ENCODE results near the gene TNMD. TPM values are rescaled to one million over a fixed set of nuclear protein-coding genes. Genes with fewer than 3 reads are reported as not detected.

Gene TNMD
- total RNA-seq, 1 donor from 2014 or later: 0.29 TPM

DNA sequence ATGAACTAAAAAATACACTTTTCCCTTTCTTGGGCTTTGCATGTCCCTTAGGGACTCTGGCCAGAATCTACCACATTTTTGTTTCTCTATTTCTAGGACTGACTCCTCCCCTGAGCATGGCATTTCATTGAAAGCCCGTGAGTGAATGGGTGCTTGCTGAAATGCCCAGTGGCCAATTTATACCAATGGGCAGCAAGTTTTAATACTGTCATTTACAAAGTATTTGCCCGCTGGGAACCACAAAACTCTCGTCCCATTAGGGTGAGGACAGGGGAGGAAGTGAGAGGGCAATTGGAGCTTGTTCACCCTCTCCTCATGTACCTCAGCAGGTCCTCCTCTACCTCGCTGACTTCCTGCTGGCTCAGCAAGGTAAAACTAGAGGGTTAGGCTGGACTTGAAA lies 60.4 kb downstream of the TNMD start:
- TF ChIP-seq, protein P1, sequence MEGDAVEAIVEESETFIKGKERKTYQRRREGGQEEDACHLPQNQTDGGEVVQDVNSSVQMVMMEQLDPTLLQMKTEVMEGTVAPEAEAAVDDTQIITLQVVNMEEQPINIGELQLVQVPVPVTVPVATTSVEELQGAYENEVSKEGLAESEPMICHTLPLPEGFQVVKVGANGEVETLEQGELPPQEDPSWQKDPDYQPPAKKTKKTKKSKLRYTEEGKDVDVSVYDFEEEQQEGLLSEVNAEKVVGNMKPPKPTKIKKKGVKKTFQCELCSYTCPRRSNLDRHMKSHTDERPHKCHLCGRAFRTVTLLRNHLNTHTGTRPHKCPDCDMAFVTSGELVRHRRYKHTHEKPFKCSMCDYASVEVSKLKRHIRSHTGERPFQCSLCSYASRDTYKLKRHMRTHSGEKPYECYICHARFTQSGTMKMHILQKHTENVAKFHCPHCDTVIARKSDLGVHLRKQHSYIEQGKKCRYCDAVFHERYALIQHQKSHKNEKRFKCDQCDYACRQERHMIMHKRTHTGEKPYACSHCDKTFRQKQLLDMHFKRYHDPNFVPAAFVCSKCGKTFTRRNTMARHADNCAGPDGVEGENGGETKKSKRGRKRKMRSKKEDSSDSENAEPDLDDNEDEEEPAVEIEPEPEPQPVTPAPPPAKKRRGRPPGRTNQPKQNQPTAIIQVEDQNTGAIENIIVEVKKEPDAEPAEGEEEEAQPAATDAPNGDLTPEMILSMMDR (IDR thresholded peaks at IDR 0.05; ENCODE audit: unreplicated experiment): no peak
- peak overlapping the region; percentile 51 for H3K4me3 Mint-ChIP-seq
- no peaks in the 10 kb centered on the region for H3K36me3 Mint-ChIP-seq
- H3K27me3 Mint-ChIP-seq (ENCODE audit: low read depth): no peaks in the 10 kb centered on the region
- peaks cover 67% of the 10 kb centered on the region for H3K4me1 Mint-ChIP-seq
- H3K27ac Mint-ChIP-seq: peak overlapping the region; percentile 77
- peaks cover 17% of the 10 kb centered on the region for H3K9me3 Mint-ChIP-seq
- no peak for DNase-seq (ENCODE audit: low spot score in 2 of 2, unreplicated experiment in 2 of 2)

DNA sequence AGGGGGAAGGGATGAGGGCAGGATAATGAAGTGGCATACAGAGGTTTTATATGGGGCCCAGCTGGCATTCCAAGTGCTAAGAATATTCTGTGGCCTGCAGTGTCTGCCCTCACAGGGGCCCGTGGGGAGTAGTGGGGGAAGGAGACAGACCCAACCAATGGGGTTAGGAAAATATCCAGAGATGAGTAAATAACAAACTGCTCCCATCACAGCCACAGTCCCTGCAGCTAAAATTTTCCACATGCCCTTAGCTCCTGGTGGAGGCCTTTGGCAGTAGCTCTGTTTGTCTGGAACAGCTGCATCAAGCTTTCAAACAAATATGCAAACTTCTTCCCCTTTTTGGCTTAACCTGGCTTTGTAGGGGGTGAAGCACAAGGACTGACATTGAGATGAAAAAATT lies 62.4 kb downstream of the TNMD start:
- Mint-ChIP-seq H3K4me3 (no peak overlapping the region), H3K4me1 (peaks cover 59% of the 10 kb centered on the region), H3K27ac (no peak overlapping the region), H3K27me3 (ENCODE audit: low read depth) (no peaks in the 10 kb centered on the region), H3K36me3 (no peaks in the 10 kb centered on the region), H3K9me3 (peaks cover 20% of the 10 kb centered on the region)
- TF ChIP-seq, protein P1 (IDR thresholded peaks at IDR 0.05; ENCODE audit: unreplicated experiment): no peak
- no peak for DNase-seq (ENCODE audit: low spot score in 2 of 2, unreplicated experiment in 2 of 2)

DNA sequence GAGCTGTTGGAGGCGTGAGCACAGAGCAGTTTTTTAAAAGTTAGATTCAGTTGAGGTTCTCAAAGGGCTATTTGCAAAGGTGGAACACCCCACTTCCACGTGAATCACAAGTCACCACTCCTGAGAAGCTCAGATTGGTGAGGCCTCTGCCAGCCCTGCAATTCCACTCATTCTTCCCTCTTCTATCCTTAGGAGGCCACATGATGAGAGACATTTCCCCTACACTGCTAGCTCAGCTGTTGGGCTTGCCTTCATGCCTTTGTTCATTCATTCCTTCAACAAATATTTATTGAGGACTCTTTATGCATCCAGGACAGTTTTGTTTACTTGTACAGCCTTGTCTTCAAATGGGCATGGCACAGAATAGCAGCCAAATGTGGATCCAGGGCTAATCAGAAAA lies 63.0 kb downstream of the TNMD start:
- no peaks in the 10 kb centered on the region for H3K36me3 Mint-ChIP-seq
- H3K4me1 Mint-ChIP-seq: peaks cover 53% of the 10 kb centered on the region
- no peak overlapping the region for H3K4me3 Mint-ChIP-seq
- TF ChIP-seq, protein P1 (IDR thresholded peaks at IDR 0.05; ENCODE audit: unreplicated experiment): no peak
- DNase-seq (ENCODE audit: low spot score in 2 of 2, unreplicated experiment in 2 of 2): no peak
- H3K27me3 Mint-ChIP-seq (ENCODE audit: low read depth): no peaks in the 10 kb centered on the region
- H3K27ac Mint-ChIP-seq: peak overlapping the region; percentile 97
- peaks cover 17% of the 10 kb centered on the region for H3K9me3 Mint-ChIP-seq

DNA sequence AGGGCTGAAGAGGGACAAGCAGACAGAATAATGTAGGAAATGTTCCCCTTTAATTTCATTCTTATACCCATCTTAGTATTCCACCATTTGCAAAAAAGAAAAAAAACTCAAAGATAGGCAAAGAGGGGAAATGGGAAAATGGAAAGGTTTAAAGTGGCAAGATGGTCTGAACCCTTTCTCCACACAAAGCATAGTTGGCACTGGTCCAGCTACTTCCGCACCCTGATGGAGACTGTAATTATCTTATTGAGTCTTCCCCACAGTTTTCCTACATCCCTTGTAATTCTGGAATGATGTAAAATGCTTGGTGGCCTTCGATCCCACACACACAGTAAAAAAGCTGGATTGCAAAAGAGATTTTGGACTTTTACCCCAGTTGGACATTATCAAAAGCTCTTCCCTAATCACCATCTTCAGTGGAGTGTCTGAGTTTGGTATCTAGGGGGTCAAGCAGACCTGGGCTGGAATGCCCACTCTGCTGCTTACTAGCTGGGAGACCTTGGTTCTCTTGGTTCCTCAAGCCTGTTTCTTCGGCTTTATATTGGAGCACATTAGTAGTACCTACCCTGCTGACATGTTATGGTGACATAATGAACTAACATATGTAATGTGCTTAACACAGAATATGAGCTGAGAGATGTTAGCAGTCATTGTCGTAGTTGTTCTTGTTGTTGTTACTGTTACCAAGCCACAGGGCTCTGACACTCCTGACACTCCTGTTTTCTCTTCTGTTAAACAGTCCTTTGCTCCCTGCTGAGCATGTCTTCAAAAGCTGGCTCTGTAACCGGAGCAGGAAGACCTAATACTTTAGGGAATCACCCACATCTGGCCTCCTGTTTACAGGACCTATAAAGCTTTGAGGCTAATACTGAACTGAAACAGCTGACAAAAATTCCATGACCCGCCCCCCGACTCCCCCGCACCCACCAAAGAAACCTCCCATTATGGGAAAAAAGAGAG lies 64.0 kb downstream of the TNMD start:
- H3K9me3 Mint-ChIP-seq: peaks cover 26% of the 10 kb centered on the region
- TF ChIP-seq, protein P1 (IDR thresholded peaks at IDR 0.05; ENCODE audit: unreplicated experiment): no peak
- DNase-seq (ENCODE audit: low spot score in 2 of 2, unreplicated experiment in 2 of 2): no peak
- H3K4me1 Mint-ChIP-seq: peaks cover 43% of the 10 kb centered on the region
- H3K36me3 Mint-ChIP-seq: no peaks in the 10 kb centered on the region
- no peaks in the 10 kb centered on the region for H3K27me3 Mint-ChIP-seq (ENCODE audit: low read depth)
- H3K27ac Mint-ChIP-seq: peak overlapping the region; percentile 97
- no peak overlapping the region for H3K4me3 Mint-ChIP-seq

Other genes starting within 250 kb of the TNMD start
- gene PCDH19, start 174.7 kb upstream of the TNMD start, total RNA-seq: 6.8 to 9.4 TPM (median 8.0 TPM) in 3 replicates
- 92.8 to 99.0 TPM (median 93.2 TPM) in 3 replicates for gene TSPAN6, start 51.9 kb downstream of the TNMD start, total RNA-seq
- 13.7 to 16.2 TPM (median 15.1 TPM) in 3 replicates for gene SRPX2, start 59.3 kb downstream of the TNMD start, total RNA-seq
- gene SYTL4, start 147.2 kb downstream of the TNMD start, total RNA-seq: 1.2 TPM in 3 replicates
- 15.4 to 18.4 TPM (median 16.3 TPM) in 3 replicates for gene CSTF2, start 235.5 kb downstream of the TNMD start, total RNA-seq